Right ventricle myocardium inferior (tissue), 1 donor: ENCODE measurements around the gene ZFP82. TPM values are rescaled to one million over a fixed set of nuclear protein-coding genes. Genes with fewer than 3 reads are reported as not detected.

Source experiments
- ATAC-seq: fragments of 200-7000 bp; cut with Tn5 transposase; one replicate; pipeline ENCODE4 v1.9.1; 2020; ENCODE audit warnings: mild to moderate bottlenecking, moderate library complexity
- DNase-seq: peaks from one replicate; pipeline ENCODE4 v3.0.0; 2021; ENCODE audit errors: missing footprints
- intact Hi-C: fragments of 100-400 bp; cut with DNase I; formaldehyde crosslinking; loops from one replicate; pipeline ENCODE4 v1.11.0; 2022
- total RNA-seq: library from RNA; stranded (reverse); fragmentation: NEBNext Ultra II Directional; extraction: Animal tissue kit (Norgen Biotek cat#: 25700); gene quantifications from one replicate; pipeline ENCODE4 v1.2.1, GENCODE V29; 2021
- donor health status: DM: no; HTN: yes; CAD: no; lungs with severe emphysema.

Gene ZFP82
- total RNA-seq, 1 donor from 2014 or later, result 4.3 TPM

DNA sequence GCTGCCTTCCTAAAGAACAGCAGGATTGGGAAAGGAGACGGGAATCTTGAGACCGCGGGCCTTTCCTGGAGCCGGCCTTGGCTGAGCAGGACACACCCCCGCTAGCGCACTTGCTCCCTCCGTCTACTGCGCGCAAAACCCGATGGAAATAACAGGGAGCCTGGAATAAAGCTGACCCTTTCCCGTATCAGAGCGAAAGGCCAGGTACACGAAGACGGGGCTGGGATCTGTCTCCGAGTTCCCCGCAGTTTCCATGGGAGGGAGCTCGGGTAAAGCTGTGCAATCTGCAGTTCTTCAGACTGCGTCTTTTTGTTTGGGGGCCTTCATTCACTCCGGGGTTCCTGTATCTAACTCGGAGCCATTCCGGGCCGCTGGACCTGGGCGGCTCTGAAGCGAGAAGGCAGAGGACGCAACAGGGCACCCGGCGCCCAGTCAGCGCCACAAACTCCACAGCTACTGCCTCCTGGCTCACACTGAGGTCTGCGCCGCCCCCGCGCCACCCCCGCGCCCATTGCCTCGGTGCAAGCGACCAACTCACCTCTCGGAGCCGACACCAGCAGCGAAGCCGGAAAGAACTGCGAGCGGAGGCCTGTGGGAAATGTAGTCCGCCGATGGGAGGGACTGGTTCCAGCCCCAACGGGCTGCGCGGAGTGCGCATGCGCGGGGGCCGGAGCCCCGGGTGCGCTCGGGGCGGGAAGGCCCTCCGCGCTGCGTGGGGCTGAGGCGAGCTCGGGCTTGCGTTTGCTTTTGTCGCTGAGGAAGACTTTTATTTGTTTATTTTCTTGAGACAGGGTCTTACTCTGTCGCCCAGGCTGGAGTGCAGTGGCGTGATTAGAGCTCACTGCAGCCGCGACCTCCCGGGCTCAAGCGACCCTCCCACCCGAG is 39.6 kb downstream of the ZFP82 start, which contains the start of gene ZFP14:
TSS of gene ZFP14 (minus strand) at position 577 of the 885 bp plus-strand sequence. CDS start 11,309 bp downstream, outside the sequence.
- peak; percentile 99 for ATAC-seq
- intact Hi-C loops, result loop anchor here (1.0 kb wide), 1 partner anchor 110 kb away; the partner anchor contains the start of gene ZNF566
- DNase-seq, result peak; percentile 95

DNA sequence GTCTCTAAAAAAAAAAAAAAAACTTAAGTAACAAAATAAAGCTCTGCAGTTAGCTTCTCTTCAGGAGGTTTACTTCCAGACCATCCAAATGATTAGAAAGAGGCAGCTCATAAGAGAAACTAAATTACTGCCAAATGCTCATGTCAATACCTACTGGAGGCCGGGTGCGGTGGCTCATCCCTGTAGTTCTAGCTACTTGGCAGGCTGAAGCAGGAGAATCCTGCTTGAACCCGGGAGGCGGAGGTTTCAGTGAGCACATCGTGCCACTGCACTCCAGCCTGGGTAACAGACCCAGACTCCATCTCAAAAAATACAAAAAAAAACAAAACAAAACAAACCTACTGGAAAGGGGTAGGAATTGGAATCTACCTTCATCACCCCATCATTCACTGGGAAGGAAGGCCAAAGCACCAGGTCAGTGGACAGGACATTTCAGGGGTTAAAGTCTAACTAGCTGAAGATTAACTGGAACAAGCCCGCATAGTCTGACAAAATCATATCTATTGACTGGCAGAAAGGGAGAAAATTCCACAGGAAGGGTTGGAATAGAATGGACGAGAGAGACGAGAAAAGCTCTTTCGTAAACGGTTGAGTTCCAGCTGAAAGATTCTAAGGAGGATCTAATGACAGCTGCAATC is 40.8 kb downstream of the ZFP82 start:
- no peak for ATAC-seq
- intact Hi-C loops, result no loop called here
- DNase-seq, result no peak

DNA sequence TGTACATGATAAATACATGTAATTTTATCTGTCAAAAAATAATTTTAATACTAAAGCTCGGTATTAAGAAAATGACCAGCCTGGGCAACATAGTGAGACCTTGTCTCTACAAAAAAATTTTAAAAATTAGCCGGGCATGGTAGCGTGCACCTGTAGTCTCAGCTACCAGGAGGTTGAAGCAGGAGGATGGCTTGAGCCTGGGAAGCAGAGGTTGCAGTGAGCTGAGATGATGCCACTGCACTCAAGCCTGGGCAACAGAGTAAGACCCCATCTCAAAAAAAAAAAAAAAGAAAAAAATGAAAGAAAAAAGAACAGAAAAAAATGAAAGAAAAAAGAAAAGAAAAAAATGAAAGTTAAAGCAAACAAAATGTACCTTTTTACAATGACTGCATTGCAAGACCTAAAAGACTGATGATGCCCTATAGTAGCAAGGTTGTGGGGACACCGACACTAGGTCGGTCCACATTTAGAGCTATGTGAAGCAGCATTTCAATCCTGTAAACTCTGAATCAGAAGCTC is 44.7 kb downstream of the ZFP82 start:
- DNase-seq (no peak), ATAC-seq (no peak)
- intact Hi-C loops, result no loop called here

DNA sequence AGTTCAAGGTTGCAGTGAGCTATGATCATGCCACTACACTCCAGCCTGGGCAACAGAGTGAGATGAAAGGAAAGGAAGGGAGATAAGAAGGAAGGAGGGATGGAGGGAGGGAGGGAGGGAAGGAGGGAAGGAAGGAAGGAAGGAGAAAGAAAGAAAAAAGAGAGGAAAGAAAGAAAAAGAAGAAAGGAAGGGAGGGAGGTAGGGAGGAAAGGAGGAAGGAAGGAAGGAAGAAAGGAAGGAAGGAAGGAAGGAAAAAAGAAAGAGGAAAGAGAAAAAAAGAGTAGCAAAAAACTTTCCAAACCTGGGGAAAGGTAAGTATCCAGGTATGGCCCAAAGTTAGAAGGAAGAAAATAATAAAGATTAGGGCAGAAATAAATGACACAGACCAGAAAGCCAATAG is 46.6 kb downstream of the ZFP82 start:
- ATAC-seq (no peak), DNase-seq (no peak)
- intact Hi-C loops, result no loop called here

DNA sequence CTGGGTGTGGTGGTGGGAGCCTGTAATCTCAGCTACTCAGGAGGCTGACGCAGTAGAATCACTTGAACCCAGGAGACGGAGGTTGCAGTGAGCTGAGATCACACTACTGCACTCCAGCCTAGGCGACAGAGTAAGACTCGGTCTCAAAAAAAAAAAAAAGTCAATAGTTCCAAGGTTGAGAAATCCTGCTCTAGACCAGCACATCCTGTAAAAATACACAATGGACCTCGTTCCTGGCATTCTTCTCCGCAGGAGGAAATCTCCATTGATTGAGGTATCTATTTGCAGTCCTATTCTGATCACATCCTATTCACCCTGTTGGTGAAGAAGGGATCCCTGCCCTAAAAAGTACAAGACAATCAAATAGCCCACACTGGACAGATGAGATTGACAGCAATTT is 54.6 kb downstream of the ZFP82 start:
- intact Hi-C loops, result no loop called here
- DNase-seq (no peak), ATAC-seq (no peak)

Other genes starting within 250 kb of the ZFP82 start
- 4.6 TPM for gene ZNF565, start 204.0 kb downstream of the ZFP82 start, total RNA-seq
- gene ZNF146, start 203.5 kb downstream of the ZFP82 start, total RNA-seq, result 34.3 TPM
- 3.2 TPM for gene ZFP14, start 39.4 kb downstream of the ZFP82 start, total RNA-seq
- gene ZNF566, start 70.9 kb upstream of the ZFP82 start, total RNA-seq, result 11.5 TPM
- 9.1 TPM for gene ZNF260, start 109.6 kb upstream of the ZFP82 start, total RNA-seq
- gene ZNF529, start 154.6 kb upstream of the ZFP82 start, total RNA-seq, result 15.3 TPM
- 19.5 TPM for gene ZNF382, start 186.7 kb upstream of the ZFP82 start, total RNA-seq
- gene ZNF461, start 248.2 kb upstream of the ZFP82 start, total RNA-seq, result 6.9 TPM